ENCODE results near the gene MAP10. TPM values are rescaled to one million over a fixed set of nuclear protein-coding genes. Genes with fewer than 3 reads are reported as not detected.
"Not testable (repeated sequence)": the region's sequence is repeated elsewhere in the genome, so short reads cannot be mapped to it uniquely, and the experiment has no call there.

The MAP10 gene
- 0.59 and 1.1 TPM in 2 replicates for total RNA-seq (2014; rRNA removed; shearing (Covaris generic))
- 0.10 and 0.58 TPM in 2 replicates for polyA plus RNA-seq (2014; cell fraction: nucleus; rRNA removed)

- DNase-seq (ENCODE audit: extremely low read depth, low read depth): peak; percentile 28
These were observed at the start of gene MAP10 for GRCh38 chr1:232805269-232806185. TSS of gene MAP10 (plus strand) at chr1:232805416. CDS start at chr1:232805450, 34 bp downstream.

GRCh38 chr1:232764458-232765251 is 40.6 kb upstream of the MAP10 start:
- no peak for DNase-seq (ENCODE audit: extremely low read depth, low read depth)

GRCh38 chr1:232765542-232765941 is 39.7 kb upstream of the MAP10 start:
- no peak for DNase-seq (ENCODE audit: extremely low read depth, low read depth)

- no peak for DNase-seq (ENCODE audit: extremely low read depth, low read depth)
These were observed 38.9 kb upstream of the MAP10 start for GRCh38 chr1:232766241-232766890.

GRCh38 chr1:232766904-232767303 is 38.3 kb upstream of the MAP10 start:
- no peak for DNase-seq (ENCODE audit: extremely low read depth, low read depth)

GRCh38 chr1:232767305-232768074 is 37.7 kb upstream of the MAP10 start:
- peak; percentile 17 for DNase-seq (ENCODE audit: extremely low read depth, low read depth)

GRCh38 chr1:232768793-232769192 is 36.4 kb upstream of the MAP10 start:
- DNase-seq (ENCODE audit: extremely low read depth, low read depth): no peak

GRCh38 chr1:232769733-232770132 is 35.5 kb upstream of the MAP10 start:
- no peak for DNase-seq (ENCODE audit: extremely low read depth, low read depth)

- DNase-seq (ENCODE audit: extremely low read depth, low read depth): no peak
These were observed 31.5 kb upstream of the MAP10 start for GRCh38 chr1:232773752-232774151.

GRCh38 chr1:232776526-232777106 is 28.6 kb upstream of the MAP10 start:
- no peak for DNase-seq (ENCODE audit: extremely low read depth, low read depth)

- no peak for DNase-seq (ENCODE audit: extremely low read depth, low read depth)
These were observed 24.9 kb upstream of the MAP10 start for GRCh38 chr1:232780354-232780753.

- no peak for DNase-seq (ENCODE audit: extremely low read depth, low read depth)
These were observed 20.4 kb upstream of the MAP10 start for GRCh38 chr1:232784794-232785193.

GRCh38 chr1:232785630-232786029 is 19.6 kb upstream of the MAP10 start:
- DNase-seq (ENCODE audit: extremely low read depth, low read depth): not testable (repeated sequence)

- no peak for DNase-seq (ENCODE audit: extremely low read depth, low read depth)
These were observed 18.3 kb upstream of the MAP10 start for GRCh38 chr1:232786845-232787455.

- DNase-seq (ENCODE audit: extremely low read depth, low read depth): no peak
These were observed 16.9 kb upstream of the MAP10 start for GRCh38 chr1:232788235-232788872.

GRCh38 chr1:232789651-232790050 is 15.6 kb upstream of the MAP10 start:
- no peak for DNase-seq (ENCODE audit: extremely low read depth, low read depth)

GRCh38 chr1:232792949-232793348 is 12.3 kb upstream of the MAP10 start:
- DNase-seq (ENCODE audit: extremely low read depth, low read depth): no peak

- DNase-seq (ENCODE audit: extremely low read depth, low read depth): no peak
These were observed 11.3 kb upstream of the MAP10 start for GRCh38 chr1:232793944-232794343.

- no peak for DNase-seq (ENCODE audit: extremely low read depth, low read depth)
These were observed 9.6 kb upstream of the MAP10 start for GRCh38 chr1:232795497-232796053.
